Keratinocyte (primary cell): ENCODE data around the gene CRAMP1. TPM values are rescaled to one million over a fixed set of nuclear protein-coding genes. Genes with fewer than 3 reads are reported as not detected.

ENCODE experiments used
- DNase-seq: peaks from one replicate; pipeline ENCODE4 v3.0.0-alpha.2; 2011; ENCODE audit warnings: low read depth, missing footprints, low spot score
- FAIRE-seq: peaks from 2 replicates; lab custom pipeline; 2011; peaks lifted over from hg19 to GRCh38; lab: Jason Lieb, UNC
- H2AFZ ChIP-seq: 2 replicates; pipeline ENCODE4 v1.6.0; 2012; ENCODE audit warnings: low read length, control low read depth, inconsistent platforms; ENCODE audit not compliant: control insufficient read depth
- H3K27ac ChIP-seq: 2 replicates; pipeline ENCODE4 v1.5.1; 2011; ENCODE audit warnings: low read length; ENCODE audit not compliant: control insufficient read depth, insufficient read depth
- H3K27me3 ChIP-seq: 3 replicates; pipeline ENCODE4 v1.6.0; 2011; ENCODE audit warnings: low read length; ENCODE audit not compliant: control insufficient read depth, insufficient read depth; ENCODE audit errors: extremely low read depth
- H3K36me3 ChIP-seq, 2 experiments: 2 replicates in 1 of 2; 3 replicates in 1 of 2; pipeline ENCODE4 v1.5.1; 2011; ENCODE audit warnings: low read length in 2 of 2, mild to moderate bottlenecking in 1 of 2; ENCODE audit not compliant: control insufficient read depth in 2 of 2, insufficient read depth in 2 of 2; ENCODE audit errors: extremely low read depth in 1 of 2
- H3K4me1 ChIP-seq: 3 replicates; pipeline ENCODE4 v1.5.1; 2011; ENCODE audit warnings: low read length; ENCODE audit not compliant: control insufficient read depth, insufficient read depth; ENCODE audit errors: extremely low read depth
- H3K4me2 ChIP-seq: 3 replicates; pipeline ENCODE4 v1.6.0; 2011; ENCODE audit warnings: low read depth, low read length; ENCODE audit not compliant: control insufficient read depth, insufficient read depth; ENCODE audit errors: extremely low read depth
- H3K4me3 ChIP-seq, 3 experiments: fragments of 200-600 bp in 1 of 3; sonication (generic) in 1 of 3; 2 replicates in 2 of 3; 3 replicates in 1 of 3; pipeline ENCODE4 v1.5.1; 2011 to 2016; ENCODE audit warnings: low read length in 3 of 3, mild to moderate bottlenecking in 3 of 3, control low read depth in 2 of 3, inconsistent platforms in 1 of 3, low read depth in 1 of 3, mixed read lengths in 1 of 3, mixed run types in 1 of 3, moderate library complexity in 1 of 3; ENCODE audit not compliant: control insufficient read depth in 2 of 3, insufficient read depth in 2 of 3; ENCODE audit errors: extremely low read depth in 1 of 3
- H3K79me2 ChIP-seq: 2 replicates; pipeline ENCODE4 v1.6.0; 2012; ENCODE audit warnings: low read length; ENCODE audit not compliant: control insufficient read depth, insufficient read depth
- H3K9ac ChIP-seq: 3 replicates; pipeline ENCODE4 v1.6.0; 2011; ENCODE audit warnings: low read length; ENCODE audit not compliant: control insufficient read depth, insufficient read depth; ENCODE audit errors: extremely low read depth
- H3K9me1 ChIP-seq: 3 replicates; pipeline ENCODE4 v1.6.0; 2011; ENCODE audit warnings: low read length; ENCODE audit not compliant: control insufficient read depth, insufficient read depth; ENCODE audit errors: extremely low read depth
- H3K9me3 ChIP-seq: 2 replicates; pipeline ENCODE4 v1.5.1; 2012; ENCODE audit warnings: low read depth, low read length; ENCODE audit not compliant: control insufficient read depth
- H4K20me1 ChIP-seq: 3 replicates; pipeline ENCODE4 v1.6.0; 2011; ENCODE audit warnings: low read length; ENCODE audit not compliant: control insufficient read depth, insufficient read depth; ENCODE audit errors: extremely low read depth
- EZH2 ChIP-seq: IDR thresholded peaks from one replicate; pipeline ENCODE4 v1.6.1; 2012; ENCODE audit warnings: inconsistent platforms, mild to moderate bottlenecking, low read length, moderate library complexity
- dilution Hi-C: fragments of 300-500 bp; cut with MboI; formaldehyde crosslinking; loops from one replicate; pipeline ENCODE4 v1.7.0; 2020; ENCODE audit warnings: low sequenced_read_pairs; ENCODE audit not compliant: extremely low pct_ligation_motif_present
- polyA plus RNA-seq, 5 experiments: library from polyadenylated mRNA; depleted of rRNA in 3 of 5; stranded (reverse) in 3 of 5; stranded (forward) in 1 of 5; unstranded in 1 of 5; fragments of >200 nt; gene quantifications; 1 replicate in 1 of 5; 2 replicates in 3 of 5; 3 replicates in 1 of 5; pipeline versions ENCODE4 v1.2.1 to v1.2.3, GENCODE V29; 2011 to 2012; ENCODE audit warnings: missing spikeins in 2 of 5, low read depth in 1 of 5, low replicate concordance in 1 of 5
- TF ChIP-seq, protein P1 (sequence below), 3 experiments: IDR thresholded peaks in 1 of 3; conservative IDR thresholded peaks in 1 of 3; optimal IDR thresholded peaks in 1 of 3; 2 replicates in 2 of 3; 3 replicates in 1 of 3; pipeline versions ENCODE3 to v1.5.1; 2011; ENCODE audit warnings: low read length in 3 of 3, mild to moderate bottlenecking in 3 of 3, moderate library complexity in 2 of 3, control low read depth in 1 of 3, inconsistent platforms in 1 of 3; ENCODE audit not compliant: insufficient read depth in 2 of 3; ENCODE audit errors: extremely low read depth in 1 of 3

CRAMP1 gene
- polyA plus RNA-seq, 1 donor (not counting 4 experiments of a cell fraction or from before 2014, with no cell fraction given), result 6.5 TPM

- TF ChIP-seq, protein P1, sequence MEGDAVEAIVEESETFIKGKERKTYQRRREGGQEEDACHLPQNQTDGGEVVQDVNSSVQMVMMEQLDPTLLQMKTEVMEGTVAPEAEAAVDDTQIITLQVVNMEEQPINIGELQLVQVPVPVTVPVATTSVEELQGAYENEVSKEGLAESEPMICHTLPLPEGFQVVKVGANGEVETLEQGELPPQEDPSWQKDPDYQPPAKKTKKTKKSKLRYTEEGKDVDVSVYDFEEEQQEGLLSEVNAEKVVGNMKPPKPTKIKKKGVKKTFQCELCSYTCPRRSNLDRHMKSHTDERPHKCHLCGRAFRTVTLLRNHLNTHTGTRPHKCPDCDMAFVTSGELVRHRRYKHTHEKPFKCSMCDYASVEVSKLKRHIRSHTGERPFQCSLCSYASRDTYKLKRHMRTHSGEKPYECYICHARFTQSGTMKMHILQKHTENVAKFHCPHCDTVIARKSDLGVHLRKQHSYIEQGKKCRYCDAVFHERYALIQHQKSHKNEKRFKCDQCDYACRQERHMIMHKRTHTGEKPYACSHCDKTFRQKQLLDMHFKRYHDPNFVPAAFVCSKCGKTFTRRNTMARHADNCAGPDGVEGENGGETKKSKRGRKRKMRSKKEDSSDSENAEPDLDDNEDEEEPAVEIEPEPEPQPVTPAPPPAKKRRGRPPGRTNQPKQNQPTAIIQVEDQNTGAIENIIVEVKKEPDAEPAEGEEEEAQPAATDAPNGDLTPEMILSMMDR (optimal IDR thresholded peaks at IDR 0.05 in 1 of 3, IDR thresholded peaks at IDR 0.05 in 1 of 3, conservative IDR thresholded peaks at IDR 0.05 in 1 of 3; ENCODE audit: extremely low read depth in 1 of 3, insufficient read depth in 2 of 3, low read length in 3 of 3), result peak in 1 of 3 experiments; percentile 4
- TF ChIP-seq EZH2, result no peak
- Histone ChIP-seq H3K9me3 (no peaks in the 10 kb centered on the region), H3K79me2 (no peaks in the 10 kb centered on the region), H2AFZ (no peak overlapping the region), H3K9ac (no peak overlapping the region), H3K4me1 (no peaks in the 10 kb centered on the region), H3K4me3 (no peak overlapping the region), H3K27ac (no peak overlapping the region), H3K36me3 (peaks cover 2 to 20% of the 10 kb centered on the region in 2 experiments), H3K27me3 (no peaks in the 10 kb centered on the region), H3K9me1 (no peaks in the 10 kb centered on the region), H4K20me1 (no peaks in the 10 kb centered on the region), H3K4me2 (no peak overlapping the region)
- no peak for FAIRE-seq
- DNase-seq, result no peak
- dilution Hi-C loops, result no loop called here
These were observed 29.0 kb upstream of the CRAMP1 start for GRCh38 chr16:1583180-1583579.

DNA sequence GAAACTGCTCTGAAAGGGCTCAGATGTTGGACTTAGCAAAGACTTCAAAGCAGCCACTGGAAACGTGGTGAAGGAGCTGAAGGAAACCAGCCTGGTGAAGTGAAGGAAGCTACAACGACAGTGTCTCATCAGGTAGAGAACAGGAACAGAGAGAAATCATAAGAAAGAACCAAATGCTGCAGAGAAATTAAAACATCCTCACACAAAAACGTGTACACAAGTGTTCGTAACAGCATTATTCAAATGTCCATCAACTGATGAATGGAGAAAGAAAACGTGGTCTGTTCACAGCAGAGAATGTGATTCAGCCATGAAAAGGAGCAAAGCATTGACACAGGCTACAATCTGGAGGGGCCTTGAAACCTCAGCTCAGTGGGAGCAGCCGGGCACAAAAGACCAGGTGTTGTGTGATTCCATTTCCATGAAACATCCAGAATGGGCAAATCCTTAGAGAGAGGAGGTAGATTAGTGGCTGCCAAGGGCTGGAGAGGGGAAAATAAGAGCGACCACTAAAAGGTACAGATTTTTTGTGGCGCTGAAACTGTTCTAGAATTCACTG lies 27.2 kb upstream of the CRAMP1 start:
- Histone ChIP-seq H3K27ac (no peak overlapping the region), H3K9me3 (no peaks in the 10 kb centered on the region)

More for the DNA sequence above, 27.2 kb upstream of the CRAMP1 start:
- Histone ChIP-seq H3K9me1 (no peaks in the 10 kb centered on the region), H3K36me3 (peaks cover 2 to 22% of the 10 kb centered on the region in 2 experiments), H3K4me1 (no peaks in the 10 kb centered on the region), H2AFZ (no peak overlapping the region), H3K27me3 (no peaks in the 10 kb centered on the region), H4K20me1 (no peaks in the 10 kb centered on the region), H3K79me2 (no peaks in the 10 kb centered on the region), H3K4me3 (no peak overlapping the region), H3K4me2 (no peak overlapping the region), H3K9ac (no peak overlapping the region)
- DNase-seq (no peak), FAIRE-seq (no peak)
- TF ChIP-seq, protein P1 (optimal IDR thresholded peaks at IDR 0.05 in 1 of 3, IDR thresholded peaks at IDR 0.05 in 1 of 3, conservative IDR thresholded peaks at IDR 0.05 in 1 of 3; ENCODE audit: extremely low read depth in 1 of 3, insufficient read depth in 2 of 3, low read length in 3 of 3), result no peak
- dilution Hi-C loops, result no loop called here
